Parathyroid adenoma (tissue), 2 donors: ENCODE measurements around the gene FOXN3.

ENCODE experiments used
- H2AFZ ChIP-seq: fragments of 300-600 bp; sonication (generic); one replicate; pipeline ENCODE4 v1.7.0; 2017; ENCODE audit warnings: antibody characterized with exemption, mild to moderate bottlenecking
- H3K27ac ChIP-seq: fragments of 300-600 bp; sonication (generic); one replicate; pipeline ENCODE4 v1.7.0; 2017
- H3K27me3 ChIP-seq: fragments of 300-600 bp; sonication (generic); one replicate; pipeline ENCODE4 v1.7.0; 2017; ENCODE audit warnings: low read length; ENCODE audit not compliant: control insufficient read depth, insufficient read depth
- H3K36me3 ChIP-seq: fragments of 300-600 bp; sonication (generic); one replicate; pipeline ENCODE4 v1.7.0; 2017; ENCODE audit warnings: low read length; ENCODE audit not compliant: control insufficient read depth, insufficient read depth
- H3K4me1 ChIP-seq: fragments of 300-600 bp; sonication (generic); one replicate; pipeline ENCODE4 v1.7.0; 2017; ENCODE audit warnings: control low read depth
- H3K4me2 ChIP-seq: fragments of 300-600 bp; sonication (generic); one replicate; pipeline ENCODE4 v1.7.0; 2017; ENCODE audit warnings: low read length
- H3K4me3 ChIP-seq: fragments of 300-600 bp; sonication (generic); one replicate; pipeline ENCODE4 v1.7.0; 2017; ENCODE audit warnings: low read depth, low read length
- H3K79me2 ChIP-seq: fragments of 300-600 bp; sonication (generic); one replicate; pipeline ENCODE4 v1.7.0; 2017; ENCODE audit warnings: control low read depth
- H3K9ac ChIP-seq: fragments of 300-600 bp; sonication (generic); one replicate; pipeline ENCODE4 v1.7.0; 2017; ENCODE audit warnings: mild to moderate bottlenecking
- H3K9me3 ChIP-seq: fragments of 300-600 bp; sonication (generic); one replicate; pipeline ENCODE4 v1.7.0; 2017; ENCODE audit warnings: low read length; ENCODE audit not compliant: control insufficient read depth
- TF ChIP-seq, protein P1 (sequence below): fragments of 300-600 bp; sonication (generic); IDR thresholded peaks from one replicate; pipeline ENCODE4 v1.7.0; 2017; ENCODE audit warnings: antibody characterized with exemption, mild to moderate bottlenecking
- donor health status: primary hyperparathyroidism.

FOXN3 gene

DNA sequence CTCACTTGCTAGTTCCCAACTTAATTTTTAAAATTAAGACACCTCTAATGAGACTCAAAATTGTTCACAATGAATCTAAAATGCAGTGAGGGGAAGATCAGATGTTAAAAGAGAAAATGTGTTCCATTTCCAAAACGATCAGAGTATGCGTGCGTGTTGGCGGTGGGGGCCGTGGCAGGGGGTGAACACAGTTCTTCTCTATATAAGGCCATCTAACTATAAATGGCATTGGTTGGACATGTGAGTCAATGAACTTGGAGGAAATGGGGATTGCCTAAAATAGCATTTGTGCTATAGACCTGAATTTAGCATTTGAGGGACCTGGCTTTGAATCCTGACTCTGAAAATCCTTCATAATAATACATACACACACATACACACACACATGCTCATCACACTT is 149.4 kb downstream of the FOXN3 start:
- TF ChIP-seq, protein P1, sequence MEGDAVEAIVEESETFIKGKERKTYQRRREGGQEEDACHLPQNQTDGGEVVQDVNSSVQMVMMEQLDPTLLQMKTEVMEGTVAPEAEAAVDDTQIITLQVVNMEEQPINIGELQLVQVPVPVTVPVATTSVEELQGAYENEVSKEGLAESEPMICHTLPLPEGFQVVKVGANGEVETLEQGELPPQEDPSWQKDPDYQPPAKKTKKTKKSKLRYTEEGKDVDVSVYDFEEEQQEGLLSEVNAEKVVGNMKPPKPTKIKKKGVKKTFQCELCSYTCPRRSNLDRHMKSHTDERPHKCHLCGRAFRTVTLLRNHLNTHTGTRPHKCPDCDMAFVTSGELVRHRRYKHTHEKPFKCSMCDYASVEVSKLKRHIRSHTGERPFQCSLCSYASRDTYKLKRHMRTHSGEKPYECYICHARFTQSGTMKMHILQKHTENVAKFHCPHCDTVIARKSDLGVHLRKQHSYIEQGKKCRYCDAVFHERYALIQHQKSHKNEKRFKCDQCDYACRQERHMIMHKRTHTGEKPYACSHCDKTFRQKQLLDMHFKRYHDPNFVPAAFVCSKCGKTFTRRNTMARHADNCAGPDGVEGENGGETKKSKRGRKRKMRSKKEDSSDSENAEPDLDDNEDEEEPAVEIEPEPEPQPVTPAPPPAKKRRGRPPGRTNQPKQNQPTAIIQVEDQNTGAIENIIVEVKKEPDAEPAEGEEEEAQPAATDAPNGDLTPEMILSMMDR = no peak
- Histone ChIP-seq H3K36me3 (no peaks in the 10 kb centered on the region), H3K4me1 (peaks cover 17% of the 10 kb centered on the region), H3K79me2 (peaks cover 23% of the 10 kb centered on the region), H3K27me3 (no peaks in the 10 kb centered on the region), H3K27ac (no peak overlapping the region), H3K9ac (no peak overlapping the region), H3K4me3 (no peak overlapping the region), H3K4me2 (no peak overlapping the region), H2AFZ (no peak overlapping the region), H3K9me3 (no peaks in the 10 kb centered on the region)

DNA sequence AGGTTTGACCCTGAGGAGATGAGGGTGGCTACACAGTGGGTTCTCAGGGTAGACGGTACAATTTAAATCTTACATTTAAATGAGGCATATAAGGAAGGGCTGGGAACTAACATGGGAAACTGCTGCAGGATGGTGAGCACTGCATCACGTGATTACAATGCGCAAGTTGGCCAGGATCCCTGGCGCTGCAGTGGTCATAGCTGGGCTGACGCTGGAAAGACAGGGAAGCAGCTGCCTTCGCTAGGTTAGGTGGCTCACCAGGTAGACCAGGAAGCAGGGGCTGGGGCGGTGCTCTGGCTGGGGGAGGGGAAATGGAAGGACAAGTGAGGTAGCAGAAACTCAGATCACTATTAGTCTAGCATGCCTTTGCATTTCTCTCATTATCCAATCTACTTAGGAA is 149.9 kb downstream of the FOXN3 start:
- Histone ChIP-seq H3K27ac (no peak overlapping the region), H3K9ac (no peak overlapping the region), H3K4me3 (no peak overlapping the region), H3K4me2 (no peak overlapping the region), H3K36me3 (no peaks in the 10 kb centered on the region), H3K27me3 (no peaks in the 10 kb centered on the region), H3K79me2 (peaks cover 23% of the 10 kb centered on the region), H3K9me3 (no peaks in the 10 kb centered on the region), H3K4me1 (peaks cover 17% of the 10 kb centered on the region), H2AFZ (no peak overlapping the region)
- TF ChIP-seq, protein P1 = no peak

- Histone ChIP-seq H2AFZ (no peak overlapping the region), H3K27ac (no peak overlapping the region), H3K4me1 (peaks cover 17% of the 10 kb centered on the region), H3K9ac (no peak overlapping the region), H3K9me3 (no peaks in the 10 kb centered on the region), H3K4me3 (no peak overlapping the region), H3K36me3 (no peaks in the 10 kb centered on the region), H3K4me2 (no peak overlapping the region), H3K79me2 (peaks cover 26% of the 10 kb centered on the region), H3K27me3 (no peaks in the 10 kb centered on the region)
- TF ChIP-seq, protein P1 = no peak
These were observed 150.3 kb downstream of the FOXN3 start for GRCh38 chr14:89266754-89267153.

DNA sequence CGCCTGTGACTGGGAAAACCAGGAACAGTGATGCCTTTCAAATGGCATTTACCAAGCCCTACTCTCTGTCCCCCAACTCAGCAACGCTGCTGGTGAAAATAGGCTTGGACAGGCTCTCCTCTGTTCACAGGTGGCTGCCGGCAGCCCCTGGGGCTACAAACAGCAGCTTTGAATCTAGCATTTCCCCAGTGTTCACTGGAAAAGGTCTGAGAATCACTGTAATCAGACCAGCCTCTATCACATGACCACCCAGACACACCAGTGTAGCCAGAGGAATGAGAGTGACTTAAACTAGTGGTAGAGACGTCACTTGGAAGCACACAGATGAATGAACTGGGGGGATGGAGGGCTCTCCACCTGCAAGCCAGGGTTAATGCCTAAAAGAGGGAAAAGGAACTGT is 151.8 kb downstream of the FOXN3 start:
- no peak overlapping the region for H3K4me3 ChIP-seq
- H3K79me2 ChIP-seq = peaks cover 39% of the 10 kb centered on the region
- H3K9ac ChIP-seq = no peak overlapping the region
- TF ChIP-seq, protein P1 = no peak
- no peak overlapping the region for H2AFZ ChIP-seq
- H3K4me2 ChIP-seq = no peak overlapping the region
- no peaks in the 10 kb centered on the region for H3K9me3 ChIP-seq
- H3K36me3 ChIP-seq = no peaks in the 10 kb centered on the region
- no peaks in the 10 kb centered on the region for H3K27me3 ChIP-seq
- peaks cover 17% of the 10 kb centered on the region for H3K4me1 ChIP-seq
- H3K27ac ChIP-seq = no peak overlapping the region

DNA sequence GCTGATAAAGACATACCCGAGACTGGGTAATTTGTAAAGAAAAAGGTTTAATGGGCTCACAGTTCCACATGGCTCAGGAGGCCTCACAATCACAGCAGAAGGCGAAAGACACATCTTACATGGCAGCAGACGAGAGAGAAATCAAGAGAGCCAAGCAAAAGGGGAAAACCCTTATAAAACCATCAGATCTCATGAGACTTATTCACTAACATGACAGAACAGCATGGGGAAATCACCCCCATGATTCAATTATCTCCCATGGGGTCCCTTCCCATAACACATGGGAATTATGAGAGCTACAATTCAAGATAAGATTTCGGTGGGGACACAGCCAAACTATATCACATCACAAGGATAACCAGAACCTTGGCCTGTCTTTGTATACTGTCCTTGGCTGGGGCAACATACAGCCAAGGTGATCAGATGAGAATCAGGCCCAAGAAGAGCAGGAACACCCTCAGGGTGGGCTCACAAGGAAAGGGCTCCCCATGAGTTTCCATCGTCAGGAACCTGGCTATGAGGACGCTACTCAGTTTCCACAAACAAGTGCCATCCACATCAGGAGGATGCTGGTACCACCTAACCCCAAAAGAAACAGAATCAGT is 152.7 kb downstream of the FOXN3 start:
- TF ChIP-seq, protein P1 = no peak
- no peaks in the 10 kb centered on the region for H3K27me3 ChIP-seq
- H2AFZ ChIP-seq = no peak overlapping the region
- peaks cover 41% of the 10 kb centered on the region for H3K79me2 ChIP-seq
- H3K9ac ChIP-seq = no peak overlapping the region
- no peak overlapping the region for H3K4me2 ChIP-seq
- H3K36me3 ChIP-seq = no peaks in the 10 kb centered on the region
- peaks cover 15% of the 10 kb centered on the region for H3K4me1 ChIP-seq
- no peak overlapping the region for H3K4me3 ChIP-seq
- H3K27ac ChIP-seq = no peak overlapping the region
- H3K9me3 ChIP-seq = no peaks in the 10 kb centered on the region
